Panc1 (cell line): ENCODE measurements around the gene ZNF407. TPM values are rescaled to one million over a fixed set of nuclear protein-coding genes. Genes with fewer than 3 reads are reported as not detected.
A peak's percentile ranks its signal among the peaks of the same experiment; 100 is the strongest.

ENCODE experiments used
- ATAC-seq: fragments of 200-7000 bp; cut with Tn5 transposase; 2 replicates; pipeline ENCODE4 v1.9.1; 2020; ENCODE audit warnings: mild to moderate bottlenecking, moderate library complexity
- BruUV-seq: library from RNA; stranded (reverse); fragments of 400-500 nt; replicated peaks from 2 replicates; lab custom pipeline; 2021; lab: Mats Ljungman, UMichigan
- CTCF ChIA-PET: fragments of 300-600 bp; sonication (Branson Sonifier 250); formaldehyde crosslinking; loops from one replicate; lab custom pipeline; 2022; ENCODE audit warnings: antibody characterized with exemption; lab: Charles Lee
- POLR2A ChIA-PET: fragments of 300-600 bp; sonication (Branson Sonifier 250); formaldehyde crosslinking; loops from one replicate; lab custom pipeline; 2022; ENCODE audit warnings: antibody characterized with exemption; lab: Charles Lee
- DNase-seq: peaks from one replicate; pipeline ENCODE4 v3.0.0-alpha.2; 2010; ENCODE audit warnings: low read depth, low spot score
- H3K27ac ChIP-seq: 2 replicates; pipeline ENCODE4 v1.5.1; 2011; ENCODE audit warnings: mild to moderate bottlenecking, low read length, inconsistent platforms
- H3K27me3 ChIP-seq: fragments of 200-500 bp; sonication (Bioruptor generic); 2 replicates; pipeline ENCODE4 v1.6.0; 2014; ENCODE audit warnings: low read length, inconsistent platforms; ENCODE audit not compliant: control insufficient read depth, insufficient read depth
- H3K36me3 ChIP-seq: fragments of 200-500 bp; sonication (Bioruptor generic); 2 replicates; pipeline ENCODE4 v1.5.1; 2014; ENCODE audit warnings: inconsistent platforms, mild to moderate bottlenecking, low read length, moderate library complexity; ENCODE audit not compliant: control insufficient read depth, insufficient read depth
- H3K4me1 ChIP-seq: 2 replicates; pipeline ENCODE4 v1.5.1; 2011; ENCODE audit warnings: inconsistent platforms, mild to moderate bottlenecking, low read length, moderate library complexity; ENCODE audit not compliant: control insufficient read depth, insufficient read depth
- H3K4me3 ChIP-seq, 2 experiments: 2 replicates each; pipeline ENCODE4 v1.5.1; 2011 to 2012; ENCODE audit warnings: low read depth in 2 of 2, low read length in 2 of 2, mild to moderate bottlenecking in 2 of 2, inconsistent platforms in 1 of 2, moderate library complexity in 1 of 2
- H3K9me3 ChIP-seq: fragments of 200-500 bp; sonication (Bioruptor generic); 2 replicates; pipeline ENCODE4 v1.5.1; 2014; ENCODE audit warnings: low read depth, mild to moderate bottlenecking, inconsistent platforms, low read length, moderate library complexity; ENCODE audit not compliant: control insufficient read depth, insufficient read depth
- CTCF ChIP-seq: fragments of 450-650 bp; IDR thresholded peaks from 2 replicates; pipeline ENCODE4 v1.5.1; 2017; ENCODE audit warnings: mild to moderate bottlenecking
- POLR2AphosphoS5 ChIP-seq: IDR thresholded peaks from 2 replicates; pipeline ENCODE4 v1.6.1; 2012; ENCODE audit warnings: mild to moderate bottlenecking, low read depth, low read length, moderate library complexity
- SIN3A ChIP-seq: IDR thresholded peaks from 2 replicates; pipeline ENCODE4 v1.6.1; 2012; ENCODE audit warnings: low read depth, mild to moderate bottlenecking, low read length, moderate library complexity, borderline replicate concordance; ENCODE audit not compliant: insufficient read depth
- TCF7L2 ChIP-seq: IDR thresholded peaks from 2 replicates; pipeline ENCODE4 v1.6.1; 2011; ENCODE audit warnings: mild to moderate bottlenecking, low read depth, low read length, inconsistent platforms
- in situ Hi-C: cut with HindIII; loops from 2 replicates; pipeline ENCODE4 v1.10.0; 2016; ENCODE audit warnings: low sequenced_read_pairs, low pct_unique_long_range_greater_than_20kb
- intact Hi-C: fragments of 100-400 bp; cut with micrococcal nuclease; formaldehyde crosslinking; loops from one replicate; pipeline ENCODE4 v1.10.0; 2022; ENCODE audit not compliant: unreplicated experiment
- total RNA-seq: library from RNA; stranded (reverse); gene quantifications from one replicate; pipeline ENCODE4 v1.2.1, GENCODE V29; 2021; ENCODE audit not compliant: unreplicated experiment
- TF ChIP-seq, protein P1 (sequence below), 2 experiments: IDR thresholded peaks; 2 replicates each; pipeline ENCODE4 v1.6.1; 2011 to 2012; ENCODE audit warnings: low read depth in 2 of 2, control low read depth in 1 of 2, low read length in 1 of 2, mild to moderate bottlenecking in 1 of 2, moderate library complexity in 1 of 2; ENCODE audit not compliant: insufficient read depth in 1 of 2

ZNF407 gene
- total RNA-seq, 1 experiment from 2014 or later, result 16.8 TPM

DNA sequence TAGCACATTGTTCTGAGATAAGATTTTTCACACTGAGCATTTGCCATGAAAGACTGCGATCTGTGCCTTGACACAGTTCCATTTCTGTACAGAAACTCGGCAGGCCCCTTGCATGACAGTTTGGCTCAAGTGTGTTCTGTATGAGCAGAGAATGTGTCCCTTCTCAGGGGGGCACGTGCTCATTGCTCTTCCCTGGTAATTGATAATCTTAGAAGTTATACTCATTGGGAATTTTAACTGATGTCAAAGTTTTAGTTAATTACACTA lies 440.0 kb downstream of the ZNF407 start:
- Histone ChIP-seq H3K27me3 (no peaks in the 10 kb centered on the region), H3K27ac (no peak overlapping the region), H3K4me1 (no peaks in the 10 kb centered on the region), H3K4me3 (no peak overlapping the region), H3K9me3 (no peaks in the 10 kb centered on the region), H3K36me3 (no peaks in the 10 kb centered on the region)
- ChIA-PET POLR2A (no interaction called here), CTCF (no interaction called here)
- DNase-seq (no peak), ATAC-seq (no peak)
- TF ChIP-seq, protein P1, sequence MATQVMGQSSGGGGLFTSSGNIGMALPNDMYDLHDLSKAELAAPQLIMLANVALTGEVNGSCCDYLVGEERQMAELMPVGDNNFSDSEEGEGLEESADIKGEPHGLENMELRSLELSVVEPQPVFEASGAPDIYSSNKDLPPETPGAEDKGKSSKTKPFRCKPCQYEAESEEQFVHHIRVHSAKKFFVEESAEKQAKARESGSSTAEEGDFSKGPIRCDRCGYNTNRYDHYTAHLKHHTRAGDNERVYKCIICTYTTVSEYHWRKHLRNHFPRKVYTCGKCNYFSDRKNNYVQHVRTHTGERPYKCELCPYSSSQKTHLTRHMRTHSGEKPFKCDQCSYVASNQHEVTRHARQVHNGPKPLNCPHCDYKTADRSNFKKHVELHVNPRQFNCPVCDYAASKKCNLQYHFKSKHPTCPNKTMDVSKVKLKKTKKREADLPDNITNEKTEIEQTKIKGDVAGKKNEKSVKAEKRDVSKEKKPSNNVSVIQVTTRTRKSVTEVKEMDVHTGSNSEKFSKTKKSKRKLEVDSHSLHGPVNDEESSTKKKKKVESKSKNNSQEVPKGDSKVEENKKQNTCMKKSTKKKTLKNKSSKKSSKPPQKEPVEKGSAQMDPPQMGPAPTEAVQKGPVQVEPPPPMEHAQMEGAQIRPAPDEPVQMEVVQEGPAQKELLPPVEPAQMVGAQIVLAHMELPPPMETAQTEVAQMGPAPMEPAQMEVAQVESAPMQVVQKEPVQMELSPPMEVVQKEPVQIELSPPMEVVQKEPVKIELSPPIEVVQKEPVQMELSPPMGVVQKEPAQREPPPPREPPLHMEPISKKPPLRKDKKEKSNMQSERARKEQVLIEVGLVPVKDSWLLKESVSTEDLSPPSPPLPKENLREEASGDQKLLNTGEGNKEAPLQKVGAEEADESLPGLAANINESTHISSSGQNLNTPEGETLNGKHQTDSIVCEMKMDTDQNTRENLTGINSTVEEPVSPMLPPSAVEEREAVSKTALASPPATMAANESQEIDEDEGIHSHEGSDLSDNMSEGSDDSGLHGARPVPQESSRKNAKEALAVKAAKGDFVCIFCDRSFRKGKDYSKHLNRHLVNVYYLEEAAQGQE (IDR thresholded peaks at IDR 0.05; ENCODE audit: insufficient read depth in 1 of 2, low read depth in 2 of 2, low read length in 1 of 2), result no peak
- TF ChIP-seq POLR2AphosphoS5 (no peak), CTCF (no peak), TCF7L2 (no peak), SIN3A (no peak)
- intact Hi-C loops, result no loop called here
- BruUV-seq, result no TSS peak
- in situ Hi-C loops, result no loop called here

GRCh38 chr18:75041586-75041985 lies 443.9 kb downstream of the ZNF407 start:
- ChIA-PET POLR2A (interaction anchor here (0.7 kb wide), 1 partner anchor 409 kb away, joined by 3 read pairs; no protein-coding TSS in a partner anchor), CTCF (interaction anchor here (0.6 to 1.6 kb wide), 16 partner anchors 9 to 418 kb away, joined by 3 to 7 read pairs (median 4); no protein-coding TSS in a partner anchor)
- Histone ChIP-seq H3K27me3 (no peaks in the 10 kb centered on the region), H3K36me3 (no peaks in the 10 kb centered on the region), H3K4me1 (no peaks in the 10 kb centered on the region), H3K9me3 (no peaks in the 10 kb centered on the region), H3K4me3 (no peak overlapping the region), H3K27ac (no peak overlapping the region)
- peak; percentile 30 for DNase-seq
- in situ Hi-C loops, result no loop called here
- TF ChIP-seq TCF7L2, result no peak
- no peak for TF ChIP-seq SIN3A
- peak; percentile 84 for TF ChIP-seq CTCF
- TF ChIP-seq, protein P1 (IDR thresholded peaks at IDR 0.05; ENCODE audit: insufficient read depth in 1 of 2, low read depth in 2 of 2, low read length in 1 of 2), result no peak
- no peak for TF ChIP-seq POLR2AphosphoS5
- peak; percentile 90 for ATAC-seq
- intact Hi-C loops, result loop anchor here (5.0 to 10.0 kb wide), 2 partner anchors 144 to 387 kb away; no protein-coding TSS in a partner anchor
- BruUV-seq, result no TSS peak
